ENCODE measurements around the gene TDRD7.

TDRD7 gene

GRCh38 chr9:97503862-97504210 is 91.9 kb downstream of the TDRD7 start:
- no peak for DNase-seq (ENCODE audit: low read depth in 1 of 2, low spot score in 1 of 2)

- DNase-seq (ENCODE audit: low read depth in 1 of 2, low spot score in 1 of 2): no peak
Measured at GRCh38 chr9:97504381-97505216, 92.7 kb downstream of the TDRD7 start.

GRCh38 chr9:97505845-97506244 is 93.9 kb downstream of the TDRD7 start:
- no peak for DNase-seq (ENCODE audit: low read depth in 1 of 2, low spot score in 1 of 2)

GRCh38 chr9:97506306-97506705 is 94.4 kb downstream of the TDRD7 start:
- no peak for DNase-seq (ENCODE audit: low read depth in 1 of 2, low spot score in 1 of 2)

- no peak for DNase-seq (ENCODE audit: low read depth in 1 of 2, low spot score in 1 of 2)
Measured at GRCh38 chr9:97506787-97507186, 94.9 kb downstream of the TDRD7 start.

GRCh38 chr9:97507428-97507984 is 95.6 kb downstream of the TDRD7 start:
- no peak for DNase-seq (ENCODE audit: low read depth in 1 of 2, low spot score in 1 of 2)

GRCh38 chr9:97508852-97509251 is 97.0 kb downstream of the TDRD7 start:
- DNase-seq (ENCODE audit: low read depth in 1 of 2, low spot score in 1 of 2): no peak

- DNase-seq (ENCODE audit: low read depth in 1 of 2, low spot score in 1 of 2): no peak
Measured at GRCh38 chr9:97510797-97511654, 99.1 kb downstream of the TDRD7 start.

- no peak for DNase-seq (ENCODE audit: low read depth in 1 of 2, low spot score in 1 of 2)
Measured at GRCh38 chr9:97511655-97512427, 99.9 kb downstream of the TDRD7 start.

- DNase-seq (ENCODE audit: low read depth in 1 of 2, low spot score in 1 of 2): no peak
Measured at GRCh38 chr9:97512966-97513560, 101.2 kb downstream of the TDRD7 start.

- no peak for DNase-seq (ENCODE audit: low read depth in 1 of 2, low spot score in 1 of 2)
Measured at GRCh38 chr9:97514531-97514930, 102.6 kb downstream of the TDRD7 start.

GRCh38 chr9:97515662-97516061 is 103.8 kb downstream of the TDRD7 start:
- no peak for DNase-seq (ENCODE audit: low read depth in 1 of 2, low spot score in 1 of 2)

GRCh38 chr9:97516111-97516510 is 104.2 kb downstream of the TDRD7 start:
- no peak for DNase-seq (ENCODE audit: low read depth in 1 of 2, low spot score in 1 of 2)

- DNase-seq (ENCODE audit: low read depth in 1 of 2, low spot score in 1 of 2): no peak
Measured at GRCh38 chr9:97517331-97518089, 105.6 kb downstream of the TDRD7 start.

GRCh38 chr9:97518166-97518908 is 106.4 kb downstream of the TDRD7 start:
- DNase-seq (ENCODE audit: low read depth in 1 of 2, low spot score in 1 of 2): no peak

- DNase-seq (ENCODE audit: low read depth in 1 of 2, low spot score in 1 of 2): no peak
Measured at GRCh38 chr9:97518909-97519307, 107.0 kb downstream of the TDRD7 start.

GRCh38 chr9:97519441-97519970 is 107.6 kb downstream of the TDRD7 start:
- no peak for DNase-seq (ENCODE audit: low read depth in 1 of 2, low spot score in 1 of 2)

GRCh38 chr9:97521576-97522333 is 109.9 kb downstream of the TDRD7 start:
- no peak for DNase-seq (ENCODE audit: low read depth in 1 of 2, low spot score in 1 of 2)

Measured in stimulated activated CD4-positive, alpha-beta T cell treated with anti-CD3 and anti-CD28 coated beads, Interleukin-15, amount 100 ng/mL, for 1 hour (primary cell).